ENCODE measurements around the gene DAPK2. TPM values are rescaled to one million over a fixed set of nuclear protein-coding genes. Genes with fewer than 3 reads are reported as not detected.

Gene DAPK2
- total RNA-seq, 4 donors from 2014 or later, result 64.6 to 189 (median 125) TPM

GRCh38 chr15:63896336-63897115 is 149.8 kb downstream of the DAPK2 start:
- Histone ChIP-seq H3K27ac (peak overlapping the region in 2 of 4 donors; percentile 40 to 52), H3K9me3 (no peaks in the 10 kb centered on the region), H3K4me3 (no peak overlapping the region), H3K27me3 (no peaks in the 10 kb centered on the region), H3K4me1 (peaks cover 0 to 30% (median 19%) of the 10 kb centered on the region in 4 donors), H3K36me3 (no peaks in the 10 kb centered on the region)
- TF ChIP-seq POLR2A (IDR thresholded peaks at IDR 0.05), result no peak
- TF ChIP-seq CTCF (IDR thresholded peaks at IDR 0.05), result no peak
- peak in 2 of 3 donors; percentile 31 to 70 for DNase-seq

GRCh38 chr15:63895787-63896218 is 150.5 kb downstream of the DAPK2 start:
- Histone ChIP-seq H3K27ac (no peak overlapping the region), H3K4me3 (no peak overlapping the region), H3K36me3 (no peaks in the 10 kb centered on the region), H3K4me1 (peaks cover 0 to 33% (median 24%) of the 10 kb centered on the region in 4 donors), H3K27me3 (no peaks in the 10 kb centered on the region), H3K9me3 (no peaks in the 10 kb centered on the region)
- DNase-seq, result no peak
- no peak for TF ChIP-seq CTCF (IDR thresholded peaks at IDR 0.05)
- TF ChIP-seq POLR2A (IDR thresholded peaks at IDR 0.05), result no peak

- no peaks in the 10 kb centered on the region for H3K36me3 ChIP-seq
- no peaks in the 10 kb centered on the region for H3K27me3 ChIP-seq
- no peak overlapping the region for H3K27ac ChIP-seq
- no peak for DNase-seq
- no peaks in the 10 kb centered on the region for H3K9me3 ChIP-seq
- TF ChIP-seq CTCF (IDR thresholded peaks at IDR 0.05) (no peak), POLR2A (IDR thresholded peaks at IDR 0.05) (no peak)
- H3K4me3 ChIP-seq, result no peak overlapping the region
- peaks cover 0 to 33% (median 24%) of the 10 kb centered on the region in 4 donors for H3K4me1 ChIP-seq
Observed at GRCh38 chr15:63895194-63895593, 151.1 kb downstream of the DAPK2 start.

- Histone ChIP-seq H3K9me3 (no peaks in the 10 kb centered on the region), H3K27ac (no peak overlapping the region), H3K36me3 (no peaks in the 10 kb centered on the region), H3K4me3 (no peak overlapping the region), H3K4me1 (peaks cover 0 to 33% (median 24%) of the 10 kb centered on the region in 4 donors), H3K27me3 (no peaks in the 10 kb centered on the region)
- no peak for DNase-seq
- TF ChIP-seq CTCF (IDR thresholded peaks at IDR 0.05) (no peak), POLR2A (IDR thresholded peaks at IDR 0.05) (no peak)
Observed at GRCh38 chr15:63894662-63894949, 151.7 kb downstream of the DAPK2 start.

- TF ChIP-seq CTCF (IDR thresholded peaks at IDR 0.05), result no peak
- no peak for TF ChIP-seq POLR2A (IDR thresholded peaks at IDR 0.05)
- no peaks in the 10 kb centered on the region for H3K36me3 ChIP-seq
- peaks cover 0 to 33% (median 24%) of the 10 kb centered on the region in 4 donors for H3K4me1 ChIP-seq
- no peak for DNase-seq
- peak overlapping the region in 1 of 4 donors; percentile 56 for H3K27ac ChIP-seq
- H3K4me3 ChIP-seq, result no peak overlapping the region
- H3K9me3 ChIP-seq, result no peaks in the 10 kb centered on the region
- H3K27me3 ChIP-seq, result no peaks in the 10 kb centered on the region
Observed at GRCh38 chr15:63893866-63894661, 152.2 kb downstream of the DAPK2 start.

All from Peyer's patch (tissue), 4 donors.